ENCODE data around the gene GALNTL6.
"Not testable (repeated sequence)": the region's sequence is repeated elsewhere in the genome, so short reads cannot be mapped to it uniquely, and the experiment has no call there.

GALNTL6 gene

DNA sequence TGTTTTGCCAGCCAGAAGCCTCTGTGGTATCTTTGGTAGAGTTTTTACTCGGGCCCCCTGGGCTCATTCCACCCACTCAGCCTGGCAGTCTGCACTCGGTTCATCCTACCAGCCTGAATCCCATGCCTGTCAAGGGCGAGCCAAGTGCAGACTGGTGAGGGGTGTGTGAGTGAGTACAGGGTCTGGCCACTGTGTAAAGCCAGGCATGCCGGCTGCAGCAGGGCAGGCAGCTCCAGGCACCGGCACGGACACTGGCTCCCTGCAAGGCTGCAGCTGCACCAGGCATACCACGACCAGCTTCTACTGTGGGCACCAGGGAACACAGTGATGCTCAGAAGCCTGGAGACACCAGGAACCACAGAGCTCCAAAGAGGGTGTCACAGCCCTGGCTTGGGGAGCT is 1161.4 kb downstream of the GALNTL6 start:
- TF ChIP-seq, protein P1, sequence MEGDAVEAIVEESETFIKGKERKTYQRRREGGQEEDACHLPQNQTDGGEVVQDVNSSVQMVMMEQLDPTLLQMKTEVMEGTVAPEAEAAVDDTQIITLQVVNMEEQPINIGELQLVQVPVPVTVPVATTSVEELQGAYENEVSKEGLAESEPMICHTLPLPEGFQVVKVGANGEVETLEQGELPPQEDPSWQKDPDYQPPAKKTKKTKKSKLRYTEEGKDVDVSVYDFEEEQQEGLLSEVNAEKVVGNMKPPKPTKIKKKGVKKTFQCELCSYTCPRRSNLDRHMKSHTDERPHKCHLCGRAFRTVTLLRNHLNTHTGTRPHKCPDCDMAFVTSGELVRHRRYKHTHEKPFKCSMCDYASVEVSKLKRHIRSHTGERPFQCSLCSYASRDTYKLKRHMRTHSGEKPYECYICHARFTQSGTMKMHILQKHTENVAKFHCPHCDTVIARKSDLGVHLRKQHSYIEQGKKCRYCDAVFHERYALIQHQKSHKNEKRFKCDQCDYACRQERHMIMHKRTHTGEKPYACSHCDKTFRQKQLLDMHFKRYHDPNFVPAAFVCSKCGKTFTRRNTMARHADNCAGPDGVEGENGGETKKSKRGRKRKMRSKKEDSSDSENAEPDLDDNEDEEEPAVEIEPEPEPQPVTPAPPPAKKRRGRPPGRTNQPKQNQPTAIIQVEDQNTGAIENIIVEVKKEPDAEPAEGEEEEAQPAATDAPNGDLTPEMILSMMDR (IDR thresholded peaks at IDR 0.05; ENCODE audit: borderline replicate concordance, insufficient read depth, low read depth, low read length): no peak
- no peak overlapping the region for H3K4me3 ChIP-seq (ENCODE audit: low read depth, low read length)

DNA sequence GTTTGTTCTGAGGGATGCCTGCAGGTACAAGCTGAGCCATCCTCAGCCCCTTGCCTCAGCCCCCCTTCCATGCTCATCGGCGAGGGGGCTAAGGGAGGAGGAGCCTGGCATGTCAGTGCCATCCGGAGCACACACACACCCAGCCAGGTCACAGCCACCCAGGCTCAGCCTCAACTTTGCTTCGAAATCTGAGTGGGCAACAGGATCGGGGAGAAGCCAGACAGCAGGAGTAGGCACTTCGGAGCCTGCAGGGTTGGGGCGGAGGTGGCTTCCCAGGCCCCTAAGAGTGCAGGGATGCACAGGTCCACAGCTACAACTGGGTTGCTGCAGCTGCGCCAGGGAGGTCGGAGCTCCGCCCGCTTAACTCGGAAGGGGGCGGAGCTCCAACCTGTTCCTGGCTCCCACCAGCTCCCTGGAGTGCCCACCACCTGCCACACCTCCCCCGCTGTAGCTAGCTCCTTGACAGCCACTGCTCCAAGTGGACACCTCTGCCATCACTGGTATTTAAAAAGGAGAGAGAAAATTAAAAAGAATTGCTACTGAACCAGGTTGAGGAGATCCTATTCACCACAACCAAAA is 1162.5 kb downstream of the GALNTL6 start:
- H3K4me3 ChIP-seq (ENCODE audit: low read depth, low read length): no peak overlapping the region
- TF ChIP-seq, protein P1 (IDR thresholded peaks at IDR 0.05; ENCODE audit: borderline replicate concordance, insufficient read depth, low read depth, low read length): no peak

DNA sequence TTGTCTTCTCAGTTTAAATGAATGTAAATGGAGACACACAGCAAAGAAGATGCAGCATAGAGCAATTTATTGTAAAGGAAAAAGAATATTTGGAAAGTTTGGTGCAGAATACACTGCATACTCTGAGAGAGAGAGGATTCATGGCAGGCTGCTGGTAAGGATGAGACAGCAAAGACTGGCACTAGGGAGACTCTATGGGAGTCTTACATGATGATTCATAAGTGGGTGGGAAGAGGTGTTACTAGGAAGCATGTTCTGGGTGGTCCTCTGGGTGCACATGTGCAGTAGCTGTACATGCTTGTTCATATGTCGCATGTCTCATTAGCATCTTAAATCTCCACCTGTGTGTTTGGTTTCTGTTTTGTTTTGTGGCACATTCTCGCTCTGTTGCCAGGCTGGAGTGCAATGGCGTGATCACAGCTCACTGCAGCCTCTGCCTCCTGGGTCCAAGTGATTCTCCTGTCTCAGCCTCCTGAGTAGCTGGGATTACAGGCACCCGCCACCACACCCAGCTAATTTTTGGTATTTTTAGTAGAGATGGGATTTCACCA is 1164.4 kb downstream of the GALNTL6 start:
- not testable (repeated sequence) for H3K4me3 ChIP-seq (ENCODE audit: low read depth, low read length)

GRCh38 chr4:172978848-172979247 is 1165.6 kb downstream of the GALNTL6 start:
- TF ChIP-seq, protein P1 (IDR thresholded peaks at IDR 0.05; ENCODE audit: borderline replicate concordance, insufficient read depth, low read depth, low read length): no peak
- no peak overlapping the region for H3K4me3 ChIP-seq (ENCODE audit: low read depth, low read length)

DNA sequence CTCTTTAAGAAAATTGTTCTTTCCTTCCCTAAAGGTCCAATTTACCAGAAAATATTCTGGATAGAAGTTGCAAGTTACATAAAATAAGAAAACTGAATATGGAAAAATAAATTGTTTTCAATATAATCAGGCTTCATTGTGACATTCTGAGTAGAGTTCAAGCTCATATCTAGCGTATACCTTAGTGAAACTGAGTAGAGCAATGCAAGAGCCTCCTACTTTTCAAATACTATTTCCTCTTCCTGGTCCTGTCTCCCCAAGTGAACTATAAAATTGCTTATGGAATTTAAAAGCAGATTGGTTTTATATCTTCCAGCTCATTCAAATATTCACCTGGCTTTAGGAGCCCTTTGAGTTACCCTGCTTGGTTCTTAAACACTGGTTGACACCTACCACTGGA is 1166.1 kb downstream of the GALNTL6 start:
- H3K4me3 ChIP-seq (ENCODE audit: low read depth, low read length): no peak overlapping the region
- TF ChIP-seq, protein P1 (IDR thresholded peaks at IDR 0.05; ENCODE audit: borderline replicate concordance, insufficient read depth, low read depth, low read length): no peak

DNA sequence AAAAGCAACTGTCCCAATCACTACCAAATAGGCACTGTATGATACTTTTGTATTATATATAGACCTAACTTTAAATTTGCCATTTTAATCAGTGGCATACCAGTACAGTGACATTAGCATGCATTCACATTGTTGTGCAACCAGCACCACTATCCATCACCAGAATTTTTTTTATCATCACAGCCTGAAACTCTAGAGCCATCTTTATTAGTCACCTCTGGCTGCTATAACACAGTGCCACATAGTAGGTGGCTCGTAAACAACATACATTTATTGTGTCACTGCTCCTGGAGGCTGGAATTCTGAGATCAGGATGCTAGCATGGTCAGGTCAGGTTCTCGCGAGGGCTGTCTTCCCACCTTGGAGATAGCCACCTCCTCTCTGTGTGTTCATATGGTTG is 1167.0 kb downstream of the GALNTL6 start:
- TF ChIP-seq, protein P1 (IDR thresholded peaks at IDR 0.05; ENCODE audit: borderline replicate concordance, insufficient read depth, low read depth, low read length): no peak

GRCh38 chr4:172982151-172982590 is 1169.0 kb downstream of the GALNTL6 start:
- no peak overlapping the region for H3K4me3 ChIP-seq (ENCODE audit: low read depth, low read length)
- TF ChIP-seq, protein P1 (IDR thresholded peaks at IDR 0.05; ENCODE audit: borderline replicate concordance, insufficient read depth, low read depth, low read length): no peak

More for the DNA sequence above, 1167.0 kb downstream of the GALNTL6 start:
- no peak overlapping the region for H3K4me3 ChIP-seq (ENCODE audit: low read depth, low read length)
